CD14-positive monocyte (primary cell): ENCODE data around the gene RNF169. TPM values are rescaled to one million over a fixed set of nuclear protein-coding genes. Genes with fewer than 3 reads are reported as not detected.

Source experiments
- DNase-seq, 3 donors: peaks; one replicate each; pipeline ENCODE4 v3.0.0-alpha.2; 2011 to 2022
- H2AFZ ChIP-seq: 2 replicates; pipeline ENCODE4 v1.6.0; 2012; ENCODE audit warnings: mild to moderate bottlenecking, low read depth, low read length, inconsistent platforms; ENCODE audit not compliant: insufficient read depth, poor library complexity, severe bottlenecking
- H3K27ac ChIP-seq, 2 donors: 1 replicate in 1 of 2; 2 replicates in 1 of 2; pipeline ENCODE4 v1.5.1; 2012 to 2013; ENCODE audit warnings: low read length in 2 of 2, control low read depth in 1 of 2, inconsistent platforms in 1 of 2, low read depth in 1 of 2, mild to moderate bottlenecking in 1 of 2
- H3K27me3 ChIP-seq, 2 donors: one replicate each; pipeline versions ENCODE4 v1.6.0 to v1.6.1; 2011 to 2013; ENCODE audit warnings: low read length in 2 of 2; ENCODE audit not compliant: control insufficient read depth in 2 of 2, insufficient read depth in 2 of 2
- H3K36me3 ChIP-seq, 2 donors: replicated peaks in 1 of 2; 1 replicate in 1 of 2; 2 replicates in 1 of 2; pipeline versions ENCODE4 v1.5.1 to v1.6.1; 2012 to 2013; ENCODE audit warnings: low read length in 2 of 2, control low read depth in 1 of 2, inconsistent platforms in 1 of 2, mild to moderate bottlenecking in 1 of 2; ENCODE audit not compliant: insufficient read depth in 2 of 2, control insufficient read depth in 1 of 2
- H3K4me1 ChIP-seq, 2 donors: 1 replicate in 1 of 2; 2 replicates in 1 of 2; pipeline versions ENCODE4 v1.5.1 to v1.6.1; 2012 to 2013; ENCODE audit warnings: low read length in 2 of 2, control low read depth in 1 of 2, inconsistent platforms in 1 of 2, mild to moderate bottlenecking in 1 of 2, moderate library complexity in 1 of 2; ENCODE audit not compliant: insufficient read depth in 2 of 2, control insufficient read depth in 1 of 2
- H3K4me2 ChIP-seq: replicated peaks from 2 replicates; pipeline ENCODE3; 2012; ENCODE audit warnings: low read length, moderate library complexity, mild to moderate bottlenecking; ENCODE audit not compliant: poor library complexity, severe bottlenecking; ENCODE audit errors: extremely low read depth
- H3K4me3 ChIP-seq, 3 experiments: fragments of 200-600 bp in 1 of 3; sonication (generic) in 1 of 3; replicated peaks in 1 of 3; 1 replicate in 2 of 3; 2 replicates in 1 of 3; pipeline ENCODE4 v1.5.1; 2011 to 2013; ENCODE audit warnings: low read length in 3 of 3, mild to moderate bottlenecking in 3 of 3, control low read depth in 2 of 3, low read depth in 2 of 3, inconsistent platforms in 1 of 3, moderate library complexity in 1 of 3
- H3K79me2 ChIP-seq: 2 replicates; pipeline ENCODE4 v1.6.0; 2012; ENCODE audit warnings: mild to moderate bottlenecking, control low read depth, inconsistent platforms, low read length, moderate library complexity; ENCODE audit not compliant: insufficient read depth
- H3K9ac ChIP-seq: 2 replicates; pipeline ENCODE4 v1.6.0; 2017; ENCODE audit warnings: low read length, mild to moderate bottlenecking; ENCODE audit not compliant: insufficient read depth, poor library complexity, severe bottlenecking
- H3K9me3 ChIP-seq, 2 donors: replicated peaks in 1 of 2; 1 replicate in 1 of 2; 2 replicates in 1 of 2; pipeline versions ENCODE4 v1.5.1 to v1.6.1; 2012 to 2013; ENCODE audit warnings: low read length in 2 of 2, control low read depth in 1 of 2; ENCODE audit not compliant: control insufficient read depth in 1 of 2, insufficient read depth in 1 of 2
- H4K20me1 ChIP-seq: 2 replicates; pipeline ENCODE4 v1.6.0; 2012; ENCODE audit warnings: mild to moderate bottlenecking, low read length, control low read depth, moderate library complexity; ENCODE audit not compliant: insufficient read depth
- H3K27ac Mint-ChIP-seq, 7 donors: one replicate each; pipeline ENCODE4 v1.8.0; 2020; ENCODE audit warnings: mild to moderate bottlenecking in 7 of 7, mixed read lengths in 7 of 7, moderate library complexity in 6 of 7, inconsistent platforms in 2 of 7
- H3K27me3 Mint-ChIP-seq, 3 donors: one replicate each; pipeline ENCODE4 v1.8.0; 2021 to 2022; ENCODE audit warnings: low read depth in 3 of 3, mild to moderate bottlenecking in 3 of 3, mixed read lengths in 3 of 3, moderate library complexity in 3 of 3, inconsistent platforms in 1 of 3
- H3K36me3 Mint-ChIP-seq, 2 donors: one replicate each; pipeline ENCODE4 v1.8.0; 2020; ENCODE audit warnings: mixed read lengths in 2 of 2, inconsistent platforms in 1 of 2, mild to moderate bottlenecking in 1 of 2
- H3K4me1 Mint-ChIP-seq: one replicate; pipeline ENCODE4 v1.8.0; 2020; ENCODE audit warnings: mild to moderate bottlenecking, mixed read lengths
- H3K4me3 Mint-ChIP-seq, 2 donors: one replicate each; pipeline ENCODE4 v1.8.0; 2020; ENCODE audit warnings: mild to moderate bottlenecking in 2 of 2, mixed read lengths in 2 of 2, moderate library complexity in 1 of 2
- H3K9me3 Mint-ChIP-seq, 7 donors: one replicate each; pipeline ENCODE4 v1.8.0; 2020 to 2022; ENCODE audit warnings: mixed read lengths in 7 of 7, mild to moderate bottlenecking in 6 of 7, moderate library complexity in 6 of 7, inconsistent platforms in 2 of 7
- WGBS: methylation state at CpG from one replicate; pipeline ENCODE4 v1.1.5; 2013; ENCODE audit warnings: missing lambda C conversion rate; ENCODE audit not compliant: insufficient coverage; 5-methylcytosine and 5-hydroxymethylcytosine counted together
- intact Hi-C, 2 donors: fragments of 100-400 bp; cut with micrococcal nuclease; formaldehyde crosslinking; loops; one replicate each; pipeline versions ENCODE4 v1.15.0 to v1.15.1; 2023
- polyA plus RNA-seq, 3 donors: library from polyadenylated mRNA; depleted of rRNA in 1 of 3; unstranded in 2 of 3; stranded (reverse) in 1 of 3; fragments of 300-500 nt in 2 of 3; fragments of >200 nt in 1 of 3; fragmentation: Illumina TruSeq in 2 of 3; gene quantifications; 1 replicate in 2 of 3; 2 replicates in 1 of 3; pipeline ENCODE4 v1.2.3, GENCODE V29; 2012 to 2021
- TF ChIP-seq, protein P1 (sequence below): fragments of 200-600 bp; IDR thresholded peaks from one replicate; pipeline ENCODE4 v1.8.0; 2022; ENCODE audit warnings: antibody characterized with exemption, mild to moderate bottlenecking

RNF169 gene
- polyA plus RNA-seq, 3 donors: 1.4 to 16.2 (median 2.0) TPM

DNA sequence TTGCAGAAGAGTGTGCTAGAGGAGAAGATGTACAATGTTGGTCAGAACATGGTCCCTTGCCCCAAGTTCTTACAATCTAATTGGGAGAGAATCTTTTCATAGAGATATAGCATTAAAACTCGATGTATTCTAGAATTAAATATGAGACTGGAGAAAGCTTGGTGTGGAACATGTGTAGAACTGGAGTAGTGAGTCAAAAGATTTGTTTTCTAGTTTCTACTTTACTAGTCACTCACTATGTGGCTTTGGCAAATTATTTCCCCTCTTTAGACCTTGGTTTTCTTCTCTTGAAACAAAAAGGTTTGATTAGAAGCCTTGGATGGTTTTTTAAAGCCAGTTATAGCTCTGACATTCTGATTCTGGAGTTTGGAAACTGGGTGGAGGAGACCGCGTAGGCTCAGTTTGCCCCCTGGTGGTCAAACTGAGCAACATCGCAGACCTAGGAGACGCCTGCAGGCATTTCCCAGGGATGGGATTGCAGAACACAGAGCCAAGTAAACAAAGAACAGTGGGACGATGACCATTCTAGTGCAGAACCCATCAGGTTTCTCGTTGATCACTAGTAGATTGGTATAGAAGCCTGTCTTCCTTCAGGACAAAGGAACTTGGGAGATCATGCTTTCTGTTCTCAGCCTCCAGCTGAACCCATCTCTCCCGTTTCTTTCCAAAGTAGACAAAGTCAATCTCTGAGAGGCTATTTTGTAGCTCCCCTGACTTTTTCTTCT lies 8.9 kb upstream of the RNF169 start:
- Histone ChIP-seq H2AFZ (peak overlapping the region; percentile 33), H3K9ac (no peak overlapping the region), H3K4me3 (no peak overlapping the region), H3K36me3 (no peaks in the 10 kb centered on the region), H3K27me3 (peaks cover 5 to 6% of the 10 kb centered on the region in 2 donors), H4K20me1 (no peaks in the 10 kb centered on the region), H3K27ac (no peak overlapping the region), H3K9me3 (no peaks in the 10 kb centered on the region), H3K4me2 (no peak overlapping the region), H3K79me2 (no peaks in the 10 kb centered on the region), H3K4me1 (peaks cover 0 to 4% of the 10 kb centered on the region in 2 donors)
- 27% methylated on average over 7 of the region's 8 CpGs for WGBS
- peak; percentile 53 to 67 (median 62) for DNase-seq
- Mint-ChIP-seq H3K4me1 (peaks cover 5% of the 10 kb centered on the region), H3K9me3 (peaks cover 0 to 2% (median 0%) of the 10 kb centered on the region in 7 donors), H3K27me3 (peaks cover 4 to 12% (median 8%) of the 10 kb centered on the region in 3 donors), H3K4me3 (no peak overlapping the region), H3K27ac (no peak overlapping the region), H3K36me3 (no peaks in the 10 kb centered on the region)
- TF ChIP-seq, protein P1, sequence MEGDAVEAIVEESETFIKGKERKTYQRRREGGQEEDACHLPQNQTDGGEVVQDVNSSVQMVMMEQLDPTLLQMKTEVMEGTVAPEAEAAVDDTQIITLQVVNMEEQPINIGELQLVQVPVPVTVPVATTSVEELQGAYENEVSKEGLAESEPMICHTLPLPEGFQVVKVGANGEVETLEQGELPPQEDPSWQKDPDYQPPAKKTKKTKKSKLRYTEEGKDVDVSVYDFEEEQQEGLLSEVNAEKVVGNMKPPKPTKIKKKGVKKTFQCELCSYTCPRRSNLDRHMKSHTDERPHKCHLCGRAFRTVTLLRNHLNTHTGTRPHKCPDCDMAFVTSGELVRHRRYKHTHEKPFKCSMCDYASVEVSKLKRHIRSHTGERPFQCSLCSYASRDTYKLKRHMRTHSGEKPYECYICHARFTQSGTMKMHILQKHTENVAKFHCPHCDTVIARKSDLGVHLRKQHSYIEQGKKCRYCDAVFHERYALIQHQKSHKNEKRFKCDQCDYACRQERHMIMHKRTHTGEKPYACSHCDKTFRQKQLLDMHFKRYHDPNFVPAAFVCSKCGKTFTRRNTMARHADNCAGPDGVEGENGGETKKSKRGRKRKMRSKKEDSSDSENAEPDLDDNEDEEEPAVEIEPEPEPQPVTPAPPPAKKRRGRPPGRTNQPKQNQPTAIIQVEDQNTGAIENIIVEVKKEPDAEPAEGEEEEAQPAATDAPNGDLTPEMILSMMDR: peak; percentile 97
- intact Hi-C loops: no loop called here

DNA sequence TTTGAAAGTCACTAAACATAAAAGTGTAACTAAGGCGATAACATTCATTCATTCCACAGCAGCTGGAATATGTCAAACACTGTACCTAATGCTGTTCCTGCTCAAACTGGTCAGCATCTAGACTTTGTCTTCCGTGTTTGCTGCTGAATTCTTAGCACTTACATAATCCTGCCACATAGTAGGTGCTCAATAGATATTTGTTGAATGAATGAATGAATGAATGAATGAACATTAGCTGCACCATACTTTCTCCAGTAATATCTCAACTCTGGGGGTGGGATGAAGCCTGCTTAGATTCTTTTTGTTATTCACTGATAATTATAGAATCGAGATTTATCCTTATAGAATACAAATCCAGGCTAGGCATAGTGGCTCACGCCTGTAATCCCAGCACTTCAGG lies 6.6 kb upstream of the RNF169 start:
- TF ChIP-seq, protein P1: no peak
- H3K9me3 ChIP-seq: no peaks in the 10 kb centered on the region
- no peak overlapping the region for H3K27ac Mint-ChIP-seq
- no peak overlapping the region for H3K9ac ChIP-seq
- no peak for DNase-seq
- H3K27me3 Mint-ChIP-seq: peaks cover 1 to 10% (median 9%) of the 10 kb centered on the region in 3 donors
- intact Hi-C loops: no loop called here
- H3K27ac ChIP-seq: no peak overlapping the region
- no peaks in the 10 kb centered on the region for H3K36me3 Mint-ChIP-seq
- H3K36me3 ChIP-seq: no peaks in the 10 kb centered on the region
- H3K4me1 ChIP-seq: peaks cover 0 to 4% of the 10 kb centered on the region in 2 donors
- no peak overlapping the region for H2AFZ ChIP-seq
- no CpG with 5 or more reads among the region's 4 CpGs for WGBS
- peaks cover 5 to 6% of the 10 kb centered on the region in 2 donors for H3K27me3 ChIP-seq
- H3K79me2 ChIP-seq: no peaks in the 10 kb centered on the region
- no peak overlapping the region for H3K4me3 Mint-ChIP-seq
- peaks cover 0 to 3% (median 0%) of the 10 kb centered on the region in 7 donors for H3K9me3 Mint-ChIP-seq
- no peak overlapping the region for H3K4me3 ChIP-seq
- no peak overlapping the region for H3K4me2 ChIP-seq
- H3K4me1 Mint-ChIP-seq: peaks cover 5% of the 10 kb centered on the region
- H4K20me1 ChIP-seq: no peaks in the 10 kb centered on the region
